ENCODE measurements around the gene BPIFA3.

Gene BPIFA3

GRCh38 chr20:33191955-33192354 is 25.2 kb upstream of the BPIFA3 start:
- DNase-seq = no peak
- TF ChIP-seq POLR2A (IDR thresholded peaks at IDR 0.05; ENCODE audit: low read length) = no peak
- no peak for TF ChIP-seq GATA1 (IDR thresholded peaks at IDR 0.05; ENCODE audit: low read depth, low read length)

- DNase-seq = no peak
- TF ChIP-seq GATA1 (IDR thresholded peaks at IDR 0.05; ENCODE audit: low read depth, low read length) = no peak
- TF ChIP-seq POLR2A (IDR thresholded peaks at IDR 0.05; ENCODE audit: low read length) = no peak
Measured at GRCh38 chr20:33192912-33193501, 24.1 kb upstream of the BPIFA3 start.

GRCh38 chr20:33199026-33199425 is 18.1 kb upstream of the BPIFA3 start:
- TF ChIP-seq POLR2A (IDR thresholded peaks at IDR 0.05; ENCODE audit: low read length) (no peak), GATA1 (IDR thresholded peaks at IDR 0.05; ENCODE audit: low read depth, low read length) (no peak)
- no peak for DNase-seq

DNA sequence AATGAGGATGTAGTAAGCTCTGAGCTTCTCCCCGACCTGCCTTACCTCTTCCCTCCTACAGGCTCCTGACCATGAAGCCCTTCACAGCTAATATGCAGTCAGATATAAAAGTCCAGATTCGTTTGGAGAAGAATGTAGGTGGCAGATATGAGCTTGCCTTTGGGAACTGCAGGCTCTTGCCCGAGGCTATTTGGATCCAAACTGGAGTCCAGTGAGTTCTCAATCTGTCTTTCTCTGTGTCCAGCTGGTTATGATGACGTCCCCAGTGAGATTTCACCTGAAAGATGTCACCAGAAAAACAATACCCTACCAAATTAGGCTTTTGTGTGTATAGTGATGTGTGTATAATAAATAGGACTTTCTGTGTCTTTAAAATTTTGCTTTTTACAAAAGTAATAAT is 14.7 kb upstream of the BPIFA3 start:
- TF ChIP-seq POLR2A (IDR thresholded peaks at IDR 0.05; ENCODE audit: low read length) (no peak), GATA1 (IDR thresholded peaks at IDR 0.05; ENCODE audit: low read depth, low read length) (no peak)
- no peak for DNase-seq

DNA sequence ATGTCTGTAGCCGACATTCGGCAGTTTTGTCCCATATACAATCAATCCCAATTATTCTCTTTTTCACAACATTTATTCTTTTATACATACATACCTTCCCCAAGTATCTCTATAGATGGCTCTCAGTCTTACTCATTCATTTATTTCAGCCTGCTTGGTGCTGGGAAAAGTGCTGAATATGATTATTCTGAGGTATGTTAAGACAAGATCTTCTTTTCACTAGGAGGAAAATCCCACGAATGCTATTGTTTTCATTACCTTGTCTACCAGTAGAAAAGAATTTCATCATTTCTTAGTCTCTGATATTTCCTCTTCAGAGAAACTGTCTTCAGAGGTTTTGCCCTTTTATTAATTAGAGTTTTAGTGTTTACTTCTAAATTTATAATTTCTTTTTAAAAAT is 13.7 kb upstream of the BPIFA3 start:
- no peak for DNase-seq

DNA sequence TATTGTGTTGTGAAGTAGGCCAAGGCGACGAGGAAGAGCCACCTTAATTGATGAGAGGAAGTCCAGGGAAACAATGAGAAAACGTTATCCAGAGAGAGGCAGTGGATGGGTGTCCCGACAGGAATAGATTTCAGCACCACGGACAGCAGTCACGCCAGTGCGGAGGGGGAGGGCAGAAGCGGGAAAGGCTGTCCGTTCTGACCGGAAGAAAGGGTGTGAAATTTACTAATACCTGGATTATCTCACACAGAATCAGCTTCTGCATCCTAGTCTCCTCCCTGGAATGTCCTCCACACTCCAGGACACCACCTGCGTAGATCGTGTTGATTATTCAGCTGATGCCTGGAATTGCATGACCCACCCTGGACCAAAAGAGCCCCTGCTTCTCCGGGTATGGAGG is 7.4 kb upstream of the BPIFA3 start:
- DNase-seq = peak; percentile 46 to 61

More for the DNA sequence above, 13.7 kb upstream of the BPIFA3 start:
- TF ChIP-seq GATA1 (IDR thresholded peaks at IDR 0.05; ENCODE audit: low read depth, low read length) = no peak
- no peak for TF ChIP-seq POLR2A (IDR thresholded peaks at IDR 0.05; ENCODE audit: low read length)

DNA sequence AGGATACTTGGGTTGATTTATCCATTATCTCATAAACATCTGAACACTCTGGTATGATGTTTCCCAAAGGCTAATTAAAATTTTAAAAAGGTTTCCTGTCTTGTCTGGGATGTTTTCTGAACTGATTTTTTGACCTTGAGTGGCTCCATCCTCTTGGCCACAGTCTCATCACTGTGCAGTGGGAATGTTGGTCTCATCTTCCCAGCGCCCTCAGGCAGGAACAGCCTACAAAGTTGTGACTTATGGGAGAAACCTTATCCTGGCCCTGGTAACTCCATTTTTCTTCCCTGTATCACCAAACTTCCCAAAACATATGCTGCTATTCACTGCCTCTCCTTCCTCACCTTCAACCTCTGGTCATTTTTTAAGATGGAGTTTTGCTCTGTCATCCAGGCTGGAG is 6.8 kb upstream of the BPIFA3 start:
- TF ChIP-seq GATA1 (IDR thresholded peaks at IDR 0.05; ENCODE audit: low read depth, low read length) = no peak
- no peak for TF ChIP-seq POLR2A (IDR thresholded peaks at IDR 0.05; ENCODE audit: low read length)
- no peak for DNase-seq

More for the DNA sequence above, 7.4 kb upstream of the BPIFA3 start:
- TF ChIP-seq GATA1 (IDR thresholded peaks at IDR 0.05; ENCODE audit: low read depth, low read length) (no peak), POLR2A (IDR thresholded peaks at IDR 0.05; ENCODE audit: low read length) (no peak)

DNA sequence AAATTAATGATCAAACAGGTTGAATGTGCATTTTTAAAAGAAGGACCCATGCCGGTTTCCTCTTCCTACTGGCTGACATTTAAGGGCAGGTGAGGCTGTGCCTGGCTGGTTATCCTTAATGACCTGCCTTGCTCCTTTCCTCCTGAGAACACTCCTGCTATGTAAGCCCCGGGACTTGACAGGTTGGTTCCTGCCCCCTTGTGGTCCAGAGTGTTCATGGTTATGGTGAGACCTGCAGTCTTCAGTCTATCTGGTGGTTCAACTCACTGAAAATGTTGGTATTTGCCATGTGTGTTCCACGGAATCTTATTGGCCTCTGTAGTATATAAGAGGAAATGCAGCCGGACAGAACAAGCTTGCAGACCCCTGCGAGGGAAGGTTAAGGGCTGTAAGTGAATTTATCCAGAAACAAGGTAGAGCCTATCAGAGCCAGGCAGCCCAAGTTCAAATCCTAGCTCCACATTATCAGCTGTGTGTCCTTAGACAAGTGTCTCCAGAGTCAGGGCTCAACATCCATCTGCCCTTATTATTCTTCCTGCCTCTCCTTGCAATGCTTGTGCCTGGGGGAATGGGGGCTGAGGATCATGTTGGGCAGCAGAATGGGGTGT is 5.2 kb upstream of the BPIFA3 start:
- DNase-seq = peak; percentile 41 to 42
- TF ChIP-seq POLR2A (IDR thresholded peaks at IDR 0.05; ENCODE audit: low read length) (no peak), GATA1 (IDR thresholded peaks at IDR 0.05; ENCODE audit: low read depth, low read length) (no peak)

GRCh38 chr20:33224399-33224798 is 7.2 kb downstream of the BPIFA3 start:
- DNase-seq = no peak
- TF ChIP-seq GATA1 (IDR thresholded peaks at IDR 0.05; ENCODE audit: low read depth, low read length) (no peak), POLR2A (IDR thresholded peaks at IDR 0.05; ENCODE audit: low read length) (no peak)

GRCh38 chr20:33229843-33230242 is 12.7 kb downstream of the BPIFA3 start:
- TF ChIP-seq POLR2A (IDR thresholded peaks at IDR 0.05; ENCODE audit: low read length) (no peak), GATA1 (IDR thresholded peaks at IDR 0.05; ENCODE audit: low read depth, low read length) (no peak)

GRCh38 chr20:33231237-33231636 is 14.1 kb downstream of the BPIFA3 start:
- no peak for DNase-seq
- TF ChIP-seq POLR2A (IDR thresholded peaks at IDR 0.05; ENCODE audit: low read length) = no peak
- TF ChIP-seq GATA1 (IDR thresholded peaks at IDR 0.05; ENCODE audit: low read depth, low read length) = no peak

More at GRCh38 chr20:33229843-33230242, 12.7 kb downstream of the BPIFA3 start:
- DNase-seq = no peak

GRCh38 chr20:33232486-33233072 is 15.4 kb downstream of the BPIFA3 start:
- TF ChIP-seq POLR2A (IDR thresholded peaks at IDR 0.05; ENCODE audit: low read length) = no peak
- no peak for TF ChIP-seq GATA1 (IDR thresholded peaks at IDR 0.05; ENCODE audit: low read depth, low read length)
- no peak for DNase-seq

- no peak for TF ChIP-seq GATA1 (IDR thresholded peaks at IDR 0.05; ENCODE audit: low read depth, low read length)
- no peak for TF ChIP-seq POLR2A (IDR thresholded peaks at IDR 0.05; ENCODE audit: low read length)
- no peak for DNase-seq
Measured at GRCh38 chr20:33233129-33233774, 16.1 kb downstream of the BPIFA3 start.

DNA sequence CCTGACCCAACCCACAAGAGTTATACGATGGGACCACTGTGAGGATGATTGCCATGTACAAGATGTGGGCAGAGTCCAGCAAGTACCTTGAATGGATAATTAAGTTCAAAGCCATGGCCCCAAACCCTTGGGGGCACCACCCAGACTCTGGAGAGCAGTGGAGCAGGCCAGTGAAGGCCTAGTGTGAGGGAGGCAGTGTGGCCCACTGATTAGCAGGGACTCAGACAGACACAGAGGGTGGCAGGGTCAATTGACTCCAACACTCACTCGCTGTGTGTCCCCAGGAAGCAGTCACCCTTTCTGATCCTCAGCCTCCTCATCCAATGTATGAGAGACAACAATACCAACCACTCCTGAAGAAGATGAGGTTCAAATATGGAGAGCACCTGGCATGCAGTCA is 16.9 kb downstream of the BPIFA3 start:
- TF ChIP-seq POLR2A (IDR thresholded peaks at IDR 0.05; ENCODE audit: low read length) (no peak), GATA1 (IDR thresholded peaks at IDR 0.05; ENCODE audit: low read depth, low read length) (no peak)
- no peak for DNase-seq

Data from erythroblast (primary cell).